ENCODE measurements around the gene MIER3. TPM values are rescaled to one million over a fixed set of nuclear protein-coding genes. Genes with fewer than 3 reads are reported as not detected.
A peak's percentile ranks its signal among the peaks of the same experiment; 100 is the strongest.

The MIER3 gene
- total and polyA plus RNA-seq, 2 of the 13 experiments (the other 11 are each of a cell fraction or from before 2014, with no cell fraction given) = 14.6 to 38.8 TPM

GRCh38 chr5:56951946-56952691 lies at the start of gene MIER3 (continued):
- TF ChIP-seq HMGXB4 (CRISPR knock-in tag; IDR thresholded peaks at IDR 0.05; ENCODE audit: borderline replicate concordance in 1 of 2, low read depth in 1 of 2) = no peak
- TF ChIP-seq TAF1 (CRISPR knock-in tag; IDR thresholded peaks at IDR 0.05) = peak; percentile 59
- no peak for TF ChIP-seq IRF2 (CRISPR knock-in tag; IDR thresholded peaks at IDR 0.05)
- no peak for TF ChIP-seq PRMT3 (CRISPR knock-in tag; IDR thresholded peaks at IDR 0.05; ENCODE audit: borderline replicate concordance, low read depth)
- TF ChIP-seq RORA (CRISPR knock-in tag; IDR thresholded peaks at IDR 0.05) = no peak
- no peak for TF ChIP-seq ZSCAN30 (CRISPR knock-in tag; IDR thresholded peaks at IDR 0.05)
- no peak for TF ChIP-seq REST (IDR thresholded peaks at IDR 0.05; ENCODE audit: borderline replicate concordance in 1 of 2, low read depth in 1 of 2, low read length in 2 of 2)
- TF ChIP-seq ZNF776 (CRISPR knock-in tag; IDR thresholded peaks at IDR 0.05) = no peak
- no peak for TF ChIP-seq HMGA1 (CRISPR knock-in tag; conservative IDR thresholded peaks at IDR 0.05)
- no peak for TF ChIP-seq BCL6 (CRISPR knock-in tag; IDR thresholded peaks at IDR 0.05)
- TF ChIP-seq ARID2 (CRISPR knock-in tag; IDR thresholded peaks at IDR 0.05; ENCODE audit: borderline replicate concordance) = no peak
- TF ChIP-seq ZFY (CRISPR knock-in tag; IDR thresholded peaks at IDR 0.05) = peak; percentile 66
- TF ChIP-seq SOX6 (IDR thresholded peaks at IDR 0.05) = no peak
- no peak for TF ChIP-seq SOX6 (CRISPR knock-in tag; IDR thresholded peaks at IDR 0.05)
- TF ChIP-seq NFKBIZ (CRISPR knock-in tag; IDR thresholded peaks at IDR 0.05) = no peak
- TF ChIP-seq FUBP1 (CRISPR knock-in tag; IDR thresholded peaks at IDR 0.05; ENCODE audit: borderline replicate concordance) = no peak
- TF ChIP-seq ZNF775 (CRISPR knock-in tag; IDR thresholded peaks at IDR 0.05; ENCODE audit: borderline replicate concordance) = no peak
- no peak for TF ChIP-seq PAXIP1 (CRISPR knock-in tag; conservative IDR thresholded peaks at IDR 0.05)
- TF ChIP-seq RXRB (CRISPR knock-in tag; IDR thresholded peaks at IDR 0.05; ENCODE audit: borderline replicate concordance) = no peak
